ENCODE data around the gene RABEP2.
"Not testable (repeated sequence)": the region's sequence is repeated elsewhere in the genome, so short reads cannot be mapped to it uniquely, and the experiment has no call there.

The RABEP2 gene

DNA sequence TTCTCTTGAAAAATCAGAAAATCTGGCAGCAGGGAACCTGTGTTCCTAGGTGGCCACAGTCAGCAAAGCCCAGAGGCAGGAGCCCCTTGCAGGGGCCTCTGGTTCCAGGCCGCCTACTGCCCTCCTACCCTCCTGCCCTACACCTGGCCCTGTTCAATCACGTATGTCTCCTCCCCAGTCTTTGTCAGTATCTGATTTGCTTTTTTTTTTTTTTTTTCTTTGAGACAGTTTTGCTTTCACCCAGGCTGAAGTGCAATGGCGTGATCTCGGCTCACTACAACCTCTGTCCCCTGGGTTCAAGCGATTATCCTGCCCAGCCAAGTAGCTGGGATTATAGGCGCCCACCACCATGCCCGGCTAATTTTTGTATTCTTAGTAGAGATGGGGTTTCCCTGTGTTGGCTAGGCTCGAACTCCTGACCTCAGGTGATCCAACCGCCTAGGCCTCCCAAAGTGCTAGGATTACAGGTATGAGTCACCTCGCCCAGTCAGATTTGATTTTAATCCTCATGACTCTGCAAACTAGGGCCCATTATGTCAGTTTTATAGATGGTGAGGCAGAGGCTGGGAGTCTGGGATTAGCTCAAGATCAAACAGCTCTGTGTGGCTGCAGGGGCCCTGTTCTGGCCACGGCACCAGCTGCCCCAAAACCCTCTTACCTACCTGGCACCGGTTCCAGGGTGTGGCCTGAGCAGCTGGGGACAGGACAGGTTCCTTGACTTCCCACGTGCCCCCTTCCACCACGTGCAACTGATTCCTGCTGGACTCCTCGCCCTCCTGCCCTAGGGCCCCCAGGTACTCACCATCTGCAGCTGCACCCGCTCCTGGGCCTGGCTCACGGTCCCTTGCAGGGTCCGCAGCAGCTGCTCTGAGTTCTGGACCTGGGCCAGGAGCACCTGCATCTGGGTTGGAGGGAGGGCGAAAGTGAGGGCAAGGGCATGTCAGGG lies 14.7 kb downstream of the RABEP2 start:
- intact Hi-C loops (cut with DNase I), result no loop called here
- no peak for DNase-seq

DNA sequence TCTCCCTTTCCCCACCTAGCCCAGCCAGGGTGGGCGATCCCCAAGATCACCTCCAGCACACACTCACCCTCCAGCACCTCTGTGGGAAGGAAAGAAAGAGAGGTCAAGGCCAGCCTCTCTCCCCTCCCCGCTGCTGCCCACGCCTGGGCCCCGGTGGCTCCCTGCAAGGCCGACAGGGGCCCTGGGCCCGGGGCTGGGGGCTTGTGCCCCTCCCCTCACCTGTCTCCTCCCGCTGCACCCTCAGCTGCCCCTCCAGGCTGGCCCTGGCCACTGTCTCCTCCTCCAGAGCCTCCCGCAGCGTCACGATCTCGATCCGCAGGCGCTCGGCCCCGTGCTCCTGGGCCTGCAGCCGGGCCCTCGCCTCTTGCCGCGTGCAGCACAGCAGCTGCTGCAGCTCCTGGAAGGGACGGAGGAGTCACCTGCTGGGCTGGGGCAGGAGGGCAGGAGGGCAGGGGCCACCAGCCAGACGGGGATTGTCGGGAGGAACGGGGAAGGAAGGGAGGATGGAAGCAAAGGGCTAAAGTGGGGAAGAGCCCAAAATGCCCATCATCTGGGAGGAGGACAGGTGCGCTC lies 19.2 kb downstream of the RABEP2 start:
- intact Hi-C loops (cut with DNase I), result no loop called here
- DNase-seq, result no peak

DNA sequence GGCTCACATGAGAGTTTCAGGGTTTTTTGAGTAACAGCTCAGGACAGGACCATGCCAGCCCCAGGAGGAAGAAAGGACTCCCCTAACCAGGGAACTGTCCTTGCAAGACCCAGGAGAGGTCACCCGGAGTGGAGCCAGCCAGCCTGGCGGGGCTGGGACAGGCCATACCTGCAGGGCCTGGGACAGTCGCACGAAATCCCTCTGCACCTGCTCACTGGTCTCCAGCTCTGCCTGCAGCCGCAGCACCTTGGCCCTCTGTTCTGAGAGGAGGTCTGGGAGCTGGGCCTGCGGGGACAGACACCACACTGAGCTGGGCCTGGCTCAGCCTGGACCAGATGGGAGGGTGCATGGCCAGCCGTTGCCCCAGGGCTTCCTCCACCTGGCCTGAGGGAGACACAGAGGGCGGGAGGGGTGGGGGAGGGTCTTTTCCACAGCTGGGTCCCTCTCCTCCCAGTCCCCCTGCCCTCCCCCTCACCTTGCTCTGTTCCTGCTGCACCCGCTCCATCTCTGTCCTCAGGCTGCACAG lies 19.7 kb downstream of the RABEP2 start:
- intact Hi-C loops (cut with DNase I), result no loop called here
- DNase-seq, result no peak

DNA sequence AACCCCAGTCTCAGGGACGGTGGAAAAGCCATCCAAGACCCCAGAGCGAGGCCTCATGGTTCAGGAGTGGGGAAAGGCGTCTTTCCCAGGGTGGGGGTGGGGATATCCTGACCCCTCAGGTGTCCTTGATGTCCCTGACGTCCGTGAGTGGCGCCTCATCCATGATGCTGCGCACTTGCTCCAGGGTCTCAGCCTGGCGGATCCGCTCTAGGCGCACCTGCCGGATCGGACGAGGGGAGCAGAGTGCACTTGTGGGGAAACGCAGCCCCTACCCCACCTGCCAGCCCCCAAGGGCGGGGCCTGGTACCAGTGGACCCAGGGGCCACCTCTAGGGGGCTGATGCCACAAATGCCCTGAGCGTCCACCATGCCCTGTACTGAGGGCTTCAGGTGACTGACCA lies 20.2 kb downstream of the RABEP2 start:
- intact Hi-C loops (cut with DNase I), result no loop called here
- no peak for DNase-seq

DNA sequence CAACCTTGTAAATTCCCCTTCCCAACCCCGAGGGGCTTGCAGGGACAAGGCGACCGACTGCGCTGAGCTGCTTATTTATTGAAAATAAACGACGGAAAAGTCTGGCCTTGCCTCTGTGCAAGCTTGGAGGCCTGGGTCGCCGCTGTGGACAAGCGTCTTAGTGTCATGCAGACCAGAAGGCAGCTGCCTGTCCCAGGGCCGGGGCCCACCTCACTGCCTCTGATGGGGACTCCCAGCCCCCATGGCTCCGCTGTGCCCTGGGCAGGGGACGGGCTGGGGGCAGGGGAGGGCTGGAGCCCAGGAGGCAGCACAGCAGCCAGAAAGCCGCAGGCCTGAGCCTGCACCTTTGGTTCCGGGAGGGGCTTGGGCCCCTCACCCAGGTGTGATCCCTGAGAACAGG lies 20.7 kb downstream of the RABEP2 start:
- intact Hi-C loops (cut with DNase I), result no loop called here
- DNase-seq, result no peak

DNA sequence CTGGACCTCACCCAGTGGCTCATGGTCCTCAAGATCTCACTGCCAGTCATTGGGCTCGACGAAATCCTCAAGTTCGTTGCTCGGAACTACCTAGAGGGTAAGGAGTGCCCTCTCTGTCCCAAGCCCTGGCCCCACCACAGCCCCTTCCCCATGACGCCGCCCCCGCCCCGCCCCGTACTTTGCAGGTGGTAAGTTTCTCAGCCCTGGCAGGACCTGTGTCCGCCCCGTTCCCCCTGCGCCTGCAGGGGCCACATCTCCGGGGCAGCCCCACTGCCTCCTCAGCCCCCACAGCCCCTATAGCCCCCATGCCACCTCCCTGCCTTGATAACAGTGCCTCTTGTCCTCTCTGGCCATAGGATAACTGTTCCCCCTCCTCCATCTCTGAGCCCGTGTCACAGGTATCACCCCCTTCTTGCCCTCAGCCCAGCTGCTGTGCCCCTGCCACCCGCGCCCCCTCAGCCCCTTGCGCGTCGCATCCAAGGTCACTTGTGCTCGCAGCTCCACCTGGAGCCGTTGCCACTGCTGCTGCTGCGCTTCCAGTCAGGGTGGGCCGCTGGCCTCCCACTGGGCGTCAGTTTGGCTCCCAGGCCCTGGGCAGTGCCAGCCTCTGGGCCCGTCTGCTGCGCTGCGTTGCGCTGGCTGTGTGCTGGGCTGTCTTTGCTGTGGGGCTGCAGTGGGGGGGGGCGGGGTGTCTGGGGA lies 21.5 kb downstream of the RABEP2 start:
- DNase-seq, result no peak
- intact Hi-C loops (cut with DNase I), result no loop called here

DNA sequence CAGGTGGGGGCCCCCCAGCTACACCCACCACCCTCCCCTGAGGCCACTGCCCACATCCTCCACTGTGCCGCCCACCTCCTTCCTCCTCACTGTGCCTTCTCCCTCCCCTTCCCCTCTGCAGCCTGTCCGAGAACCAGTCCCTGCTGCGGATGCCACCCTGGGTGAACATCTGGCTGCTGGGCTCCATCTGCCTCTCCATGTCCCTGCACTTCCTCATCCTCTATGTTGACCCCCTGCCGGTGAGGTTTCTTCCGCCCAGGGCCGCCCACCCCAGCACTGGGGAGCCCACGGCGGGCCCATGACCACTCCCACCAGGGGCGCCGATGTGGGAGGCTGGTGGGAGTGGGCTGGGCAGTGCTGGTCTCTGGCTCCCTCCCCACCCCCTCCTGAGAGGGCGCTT lies 22.1 kb downstream of the RABEP2 start:
- intact Hi-C loops (cut with DNase I), result no loop called here
- no peak for DNase-seq

DNA sequence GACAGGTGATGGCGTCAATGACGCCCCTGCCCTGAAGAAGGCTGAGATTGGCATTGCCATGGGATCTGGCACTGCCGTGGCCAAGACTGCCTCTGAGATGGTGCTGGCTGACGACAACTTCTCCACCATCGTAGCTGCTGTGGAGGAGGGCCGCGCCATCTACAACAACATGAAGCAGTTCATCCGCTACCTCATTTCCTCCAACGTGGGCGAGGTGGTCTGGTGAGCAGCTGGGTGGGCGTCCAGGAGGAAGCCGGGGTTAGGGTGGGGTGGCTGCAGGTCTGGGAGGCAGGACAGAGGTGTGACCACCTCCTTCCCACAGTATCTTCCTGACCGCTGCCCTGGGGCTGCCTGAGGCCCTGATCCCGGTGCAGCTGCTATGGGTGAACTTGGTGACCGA lies 23.2 kb downstream of the RABEP2 start:
- intact Hi-C loops (cut with DNase I), result no loop called here
- no peak for DNase-seq

DNA sequence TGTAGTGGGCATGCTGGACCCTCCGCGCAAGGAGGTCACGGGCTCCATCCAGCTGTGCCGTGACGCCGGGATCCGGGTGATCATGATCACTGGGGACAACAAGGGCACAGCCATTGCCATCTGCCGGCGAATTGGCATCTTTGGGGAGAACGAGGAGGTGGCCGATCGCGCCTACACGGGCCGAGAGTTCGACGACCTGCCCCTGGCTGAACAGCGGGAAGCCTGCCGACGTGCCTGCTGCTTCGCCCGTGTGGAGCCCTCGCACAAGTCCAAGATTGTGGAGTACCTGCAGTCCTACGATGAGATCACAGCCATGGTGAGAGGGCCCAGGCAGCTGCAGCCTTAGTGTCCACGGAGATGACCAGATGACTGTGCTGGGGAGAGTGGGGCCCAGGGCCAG lies 24.4 kb downstream of the RABEP2 start:
- DNase-seq, result no peak
- intact Hi-C loops (cut with DNase I), result no loop called here

DNA sequence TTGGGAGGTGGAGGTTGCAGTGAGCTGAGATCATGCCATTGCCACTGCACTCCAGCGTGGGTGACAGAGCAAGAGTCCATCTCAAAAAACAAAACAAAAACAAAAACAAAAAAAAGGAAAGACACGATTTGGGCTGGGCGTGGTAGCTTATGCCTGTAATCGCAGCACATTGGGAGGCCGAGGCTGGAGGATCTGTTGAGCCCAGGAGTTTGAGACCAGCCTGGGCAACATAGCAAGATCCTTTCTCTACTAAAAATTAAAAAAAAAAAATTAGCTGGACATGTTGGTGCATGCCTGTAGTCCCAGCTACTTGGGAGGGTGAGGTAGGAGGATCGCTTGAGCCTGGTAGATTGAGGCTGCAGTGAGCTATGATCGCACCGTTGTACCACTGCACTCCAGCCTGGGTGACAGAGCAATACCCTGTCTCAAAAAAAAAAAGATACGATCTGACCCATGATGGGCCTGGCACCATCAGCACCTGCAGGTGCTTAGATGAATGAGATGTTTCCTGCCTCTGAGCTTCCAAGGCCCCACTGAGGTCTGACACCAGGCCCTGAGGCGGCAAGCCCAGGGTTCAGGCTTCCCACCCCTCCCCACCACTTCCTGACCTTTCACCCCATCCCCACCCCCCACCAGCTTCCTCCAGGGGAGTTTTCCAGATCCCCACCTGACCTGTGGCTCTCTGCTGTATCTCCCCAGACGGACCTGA lies 25.0 kb downstream of the RABEP2 start:
- intact Hi-C loops (cut with DNase I), result no loop called here
- DNase-seq, result no peak

DNA sequence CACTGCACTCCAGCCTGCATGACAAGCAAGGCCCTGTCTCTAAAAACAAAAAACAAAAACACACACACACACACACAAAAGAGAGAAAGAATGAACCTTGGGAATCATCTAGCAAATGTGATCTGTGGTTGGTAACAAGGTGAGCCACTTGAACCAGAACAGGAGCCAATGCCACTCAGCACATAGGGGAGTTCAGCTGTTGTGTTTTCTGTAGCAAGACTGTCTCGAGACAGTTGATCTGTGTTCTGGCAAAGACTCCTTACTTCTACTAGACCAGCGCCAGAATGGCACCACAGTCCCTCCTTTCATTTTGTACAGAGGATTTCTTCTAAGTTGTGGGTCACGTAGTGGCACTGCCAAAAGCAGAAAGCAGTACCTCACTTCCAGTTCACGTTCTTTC lies 26.1 kb downstream of the RABEP2 start:
- intact Hi-C loops (cut with DNase I), result no loop called here
- DNase-seq, result no peak

DNA sequence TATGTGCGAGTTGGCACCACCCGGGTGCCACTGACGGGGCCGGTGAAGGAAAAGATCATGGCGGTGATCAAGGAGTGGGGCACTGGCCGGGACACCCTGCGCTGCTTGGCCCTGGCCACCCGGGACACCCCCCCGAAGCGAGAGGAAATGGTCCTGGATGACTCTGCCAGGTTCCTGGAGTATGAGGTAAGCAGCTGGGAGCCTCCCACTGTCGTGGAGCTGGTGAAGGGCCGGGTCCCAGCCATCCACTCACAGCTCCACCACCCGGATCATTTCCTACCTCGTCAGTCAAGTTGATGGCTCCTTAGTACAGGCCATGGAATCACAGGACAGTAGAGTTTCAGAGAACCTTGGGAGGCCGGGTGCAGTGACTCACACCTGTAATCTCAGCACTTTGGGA lies 26.8 kb downstream of the RABEP2 start:
- no peak for DNase-seq
- intact Hi-C loops (cut with DNase I), result no loop called here

DNA sequence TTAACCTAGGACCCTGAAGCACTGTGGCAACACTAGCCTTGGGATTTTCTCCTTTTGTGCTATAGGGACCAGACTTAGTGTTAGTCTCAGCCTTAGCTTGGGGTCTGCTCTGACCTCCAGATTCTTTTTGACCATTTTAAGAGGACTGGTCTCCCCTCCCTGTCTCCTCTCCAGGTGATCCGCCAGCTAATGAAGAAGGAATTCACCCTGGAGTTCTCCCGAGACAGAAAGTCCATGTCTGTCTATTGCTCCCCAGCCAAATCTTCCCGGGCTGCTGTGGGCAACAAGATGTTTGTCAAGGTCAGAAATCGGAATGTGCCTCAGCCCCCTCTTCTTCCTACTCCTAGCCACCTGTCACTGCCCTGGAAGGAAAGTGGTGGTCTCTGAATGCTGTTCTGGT lies 27.2 kb downstream of the RABEP2 start:
- DNase-seq, result no peak
- intact Hi-C loops (cut with DNase I), result no loop called here

DNA sequence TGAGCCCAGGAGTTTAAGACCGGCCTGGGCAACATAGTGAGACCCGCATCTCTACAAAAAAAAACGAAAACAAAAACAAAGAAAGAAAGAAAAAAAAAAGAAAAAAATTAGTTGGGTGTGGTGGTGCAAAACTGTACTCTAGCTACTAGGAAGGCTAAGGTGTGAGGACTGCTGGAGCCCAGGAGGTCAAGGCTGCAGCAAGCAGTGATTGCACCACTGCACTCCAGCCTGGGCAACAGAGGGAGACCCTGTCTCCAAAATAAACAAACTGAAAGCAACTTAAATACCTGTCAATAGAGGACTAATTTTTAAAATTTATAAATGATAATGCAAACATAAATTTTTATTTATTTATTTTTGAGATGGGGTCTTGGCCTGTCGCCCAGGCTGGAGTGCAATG lies 29.4 kb downstream of the RABEP2 start:
- intact Hi-C loops (cut with DNase I), result no loop called here

DNA sequence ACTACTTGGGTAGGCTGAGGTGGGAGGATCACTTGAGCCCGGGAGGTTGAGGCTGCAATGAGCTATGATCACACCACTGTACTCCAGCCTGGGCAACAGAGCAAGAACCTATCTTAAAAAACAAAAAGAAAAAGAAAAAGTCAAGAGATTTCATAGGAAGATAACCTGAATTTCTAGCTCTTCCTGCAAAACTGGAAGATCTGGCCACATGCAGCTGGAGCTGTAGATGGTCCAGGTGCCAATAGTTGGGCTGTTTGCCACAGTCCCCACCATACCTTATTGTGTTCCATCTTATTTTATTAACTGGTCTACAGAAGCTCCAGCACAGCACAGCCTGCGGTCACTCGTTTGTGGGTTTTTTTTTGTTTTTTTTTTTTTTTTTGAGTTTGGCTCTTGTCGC lies 31.7 kb downstream of the RABEP2 start:
- intact Hi-C loops (cut with DNase I), result no loop called here

More for the DNA sequence above, 29.4 kb downstream of the RABEP2 start:
- no peak for DNase-seq

DNA sequence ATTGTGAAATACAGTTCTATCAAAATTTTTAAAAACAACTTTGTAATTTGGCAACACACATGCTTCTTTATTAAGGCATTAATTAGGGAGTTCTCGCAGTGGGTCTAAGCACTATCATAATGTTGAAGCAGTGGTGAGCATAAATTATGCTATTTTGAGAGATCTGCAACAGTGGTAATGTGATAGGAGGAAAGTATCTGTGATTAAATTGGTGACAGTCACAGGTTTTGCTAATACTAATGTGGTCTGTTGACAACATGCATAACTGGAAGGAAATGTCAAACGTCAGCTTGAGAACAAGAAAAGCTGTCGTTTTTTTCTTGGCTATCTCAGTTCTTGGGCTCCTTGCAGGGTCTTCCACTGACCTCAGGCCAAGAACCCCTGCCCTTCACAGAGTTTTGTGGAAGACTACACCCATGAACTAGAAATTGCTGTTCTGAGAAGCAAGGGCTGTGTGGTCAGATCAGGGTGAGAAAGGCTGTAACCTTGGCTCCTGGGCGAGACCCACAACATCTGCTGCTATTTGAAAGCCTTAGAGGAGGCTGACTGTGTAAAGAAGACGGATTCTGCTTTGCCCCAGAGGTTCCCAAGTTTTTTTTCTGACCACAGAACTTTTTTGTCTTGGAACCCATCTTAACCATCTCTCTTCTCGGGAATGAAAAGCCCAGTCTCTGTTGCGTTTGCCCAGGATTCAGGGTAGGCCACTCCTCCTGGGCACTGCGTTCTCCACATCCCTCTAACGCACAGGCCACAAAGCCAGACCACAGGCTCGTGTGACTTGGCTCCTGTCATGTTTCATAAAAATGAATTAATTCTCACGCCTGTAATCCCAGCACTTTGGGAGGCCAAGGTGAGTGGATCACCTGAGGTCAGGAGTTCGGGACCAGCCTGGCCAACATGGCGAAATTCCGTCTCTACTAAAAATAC lies 32.8 kb downstream of the RABEP2 start:
- intact Hi-C loops (cut with DNase I), result no loop called here
- DNase-seq, result no peak

More for the DNA sequence above, 31.7 kb downstream of the RABEP2 start:
- no peak for DNase-seq

DNA sequence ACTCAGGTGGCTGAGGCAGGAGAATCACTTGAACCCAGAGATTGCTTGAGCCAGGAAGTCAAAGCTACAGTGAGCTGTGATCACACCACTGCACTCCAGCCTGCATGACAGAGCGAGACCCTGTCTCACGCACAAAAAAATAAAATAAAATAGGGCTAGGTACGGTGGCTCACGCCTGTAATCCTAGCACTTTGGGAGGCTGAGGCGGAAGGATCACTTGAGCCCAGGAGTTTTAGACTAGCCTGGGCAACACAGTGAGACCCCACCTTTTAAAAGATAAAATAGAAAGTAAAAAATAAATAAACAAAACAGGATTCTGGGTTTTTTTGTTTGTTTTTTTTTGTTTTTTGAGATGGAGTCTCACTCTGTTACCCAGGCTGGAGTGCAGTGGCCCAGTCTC lies 34.7 kb downstream of the RABEP2 start:
- DNase-seq; intact Hi-C loops (cut with DNase I): not testable (repeated sequence)

DNA sequence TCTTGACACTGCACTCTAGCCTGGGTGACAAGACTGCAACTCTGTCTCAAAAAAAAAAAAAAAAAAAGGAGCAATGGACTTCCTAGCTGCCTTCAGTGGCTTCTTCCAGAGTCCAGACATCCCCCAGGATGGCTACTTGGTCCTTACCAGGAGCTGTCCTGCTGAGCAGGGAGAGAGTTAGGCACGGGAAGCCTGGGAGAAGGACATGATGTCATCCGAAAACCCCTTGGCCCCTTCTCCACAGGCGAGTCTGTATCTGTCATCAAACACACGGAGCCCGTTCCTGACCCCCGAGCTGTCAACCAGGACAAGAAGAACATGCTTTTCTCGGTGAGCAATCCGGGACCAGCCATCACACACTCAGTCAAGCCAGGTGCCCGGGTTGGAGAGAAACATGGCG lies 38.1 kb downstream of the RABEP2 start:
- DNase-seq, result no peak
- intact Hi-C loops (cut with DNase I), result no loop called here

Measured in head of caudate nucleus (tissue), 42 donors.